GM23338 (cell line): ENCODE data around the gene PRIMPOL.
"Not testable (repeated sequence)": the region's sequence is repeated elsewhere in the genome, so short reads cannot be mapped to it uniquely, and the experiment has no call there.

Source experiments
- CREB1 ChIP-seq: fragments of 250-450 bp; sonication (Bioruptor Pico); IDR thresholded peaks from 2 replicates; pipeline ENCODE4 v1.5.0; 2020; ENCODE audit warnings: low read depth, mild to moderate bottlenecking, moderate library complexity
- ETS1 ChIP-seq: IDR thresholded peaks from 2 replicates; pipeline ENCODE4 v1.6.1; 2016; ENCODE audit warnings: antibody characterized with exemption
- EZH2 ChIP-seq: fragments of 200-600 bp; sonication (generic); IDR thresholded peaks from one replicate; pipeline ENCODE4 v1.8.0; 2017; ENCODE audit warnings: antibody characterized with exemption, mild to moderate bottlenecking, low read depth; ENCODE audit not compliant: unreplicated experiment
- EZH2phosphoT487 ChIP-seq: fragments of 200-600 bp; sonication (generic); IDR thresholded peaks from one replicate; pipeline ENCODE4 v1.8.1; 2018; ENCODE audit warnings: antibody characterized with exemption; ENCODE audit not compliant: unreplicated experiment
- JUNB ChIP-seq: IDR thresholded peaks from one replicate; pipeline ENCODE4 v1.6.1; 2016; ENCODE audit warnings: antibody characterized with exemption; ENCODE audit not compliant: unreplicated experiment
- NANOG ChIP-seq: IDR thresholded peaks from 2 replicates; pipeline ENCODE4 v1.6.1; 2016; ENCODE audit warnings: antibody characterized with exemption, borderline replicate concordance
- POLR2AphosphoS5 ChIP-seq: IDR thresholded peaks from 2 replicates; pipeline ENCODE4 v1.6.1; 2016; ENCODE audit warnings: antibody characterized with exemption, low read depth
- STAT1 ChIP-seq: IDR thresholded peaks from one replicate; pipeline ENCODE4 v1.6.1; 2016; ENCODE audit warnings: antibody characterized with exemption; ENCODE audit not compliant: unreplicated experiment
- ZNF331 ChIP-seq: fragments of 250-450 bp; sonication (Bioruptor Pico); IDR thresholded peaks from 2 replicates; pipeline ENCODE4 v1.5.0; 2020; ENCODE audit warnings: low read depth, mild to moderate bottlenecking, moderate library complexity
- TF ChIP-seq, protein P1 (sequence below), 2 experiments: fragments of 200-600 bp in 1 of 2; sonication (generic) in 1 of 2; conservative IDR thresholded peaks; 2 replicates each; pipeline versions ENCODE4 v1.5.1 to v1.6.1; 2016 to 2017; ENCODE audit warnings: antibody characterized with exemption in 2 of 2, low read depth in 2 of 2, mild to moderate bottlenecking in 2 of 2, moderate library complexity in 1 of 2
- TF ChIP-seq, protein P2 (sequence below): IDR thresholded peaks from one replicate; pipeline ENCODE4 v1.6.1; 2018; ENCODE audit warnings: antibody characterized with exemption; ENCODE audit not compliant: unreplicated experiment

DNA sequence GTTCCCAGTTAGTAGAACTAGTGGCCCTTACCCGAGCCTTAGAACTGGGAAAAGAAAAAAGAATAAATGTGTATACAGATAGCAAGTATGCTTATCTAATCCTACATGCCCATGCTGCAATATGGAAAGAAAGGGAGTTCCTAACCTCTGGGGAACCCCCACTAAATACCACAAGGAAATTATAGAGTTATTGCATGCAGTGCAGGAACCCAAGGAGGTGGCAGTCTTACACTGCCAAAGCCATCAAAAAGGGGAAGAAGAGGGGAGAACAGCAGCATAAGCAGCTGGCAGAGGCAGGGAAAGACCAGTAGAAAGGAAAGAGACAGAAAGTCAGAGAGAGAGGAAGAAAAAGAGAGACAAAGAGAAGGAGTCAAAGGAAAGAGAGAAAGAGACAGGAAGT is 90.0 kb downstream of the PRIMPOL start:
- TF ChIP-seq, protein P1, sequence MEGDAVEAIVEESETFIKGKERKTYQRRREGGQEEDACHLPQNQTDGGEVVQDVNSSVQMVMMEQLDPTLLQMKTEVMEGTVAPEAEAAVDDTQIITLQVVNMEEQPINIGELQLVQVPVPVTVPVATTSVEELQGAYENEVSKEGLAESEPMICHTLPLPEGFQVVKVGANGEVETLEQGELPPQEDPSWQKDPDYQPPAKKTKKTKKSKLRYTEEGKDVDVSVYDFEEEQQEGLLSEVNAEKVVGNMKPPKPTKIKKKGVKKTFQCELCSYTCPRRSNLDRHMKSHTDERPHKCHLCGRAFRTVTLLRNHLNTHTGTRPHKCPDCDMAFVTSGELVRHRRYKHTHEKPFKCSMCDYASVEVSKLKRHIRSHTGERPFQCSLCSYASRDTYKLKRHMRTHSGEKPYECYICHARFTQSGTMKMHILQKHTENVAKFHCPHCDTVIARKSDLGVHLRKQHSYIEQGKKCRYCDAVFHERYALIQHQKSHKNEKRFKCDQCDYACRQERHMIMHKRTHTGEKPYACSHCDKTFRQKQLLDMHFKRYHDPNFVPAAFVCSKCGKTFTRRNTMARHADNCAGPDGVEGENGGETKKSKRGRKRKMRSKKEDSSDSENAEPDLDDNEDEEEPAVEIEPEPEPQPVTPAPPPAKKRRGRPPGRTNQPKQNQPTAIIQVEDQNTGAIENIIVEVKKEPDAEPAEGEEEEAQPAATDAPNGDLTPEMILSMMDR (conservative IDR thresholded peaks at IDR 0.05; ENCODE audit: low read depth in 2 of 2), result not testable (repeated sequence)
- TF ChIP-seq POLR2AphosphoS5; JUNB; EZH2; EZH2phosphoT487; CREB1 (CRISPR knock-in tag); ETS1; NANOG; ZNF331; STAT1: not testable (repeated sequence)
- TF ChIP-seq, protein P2, sequence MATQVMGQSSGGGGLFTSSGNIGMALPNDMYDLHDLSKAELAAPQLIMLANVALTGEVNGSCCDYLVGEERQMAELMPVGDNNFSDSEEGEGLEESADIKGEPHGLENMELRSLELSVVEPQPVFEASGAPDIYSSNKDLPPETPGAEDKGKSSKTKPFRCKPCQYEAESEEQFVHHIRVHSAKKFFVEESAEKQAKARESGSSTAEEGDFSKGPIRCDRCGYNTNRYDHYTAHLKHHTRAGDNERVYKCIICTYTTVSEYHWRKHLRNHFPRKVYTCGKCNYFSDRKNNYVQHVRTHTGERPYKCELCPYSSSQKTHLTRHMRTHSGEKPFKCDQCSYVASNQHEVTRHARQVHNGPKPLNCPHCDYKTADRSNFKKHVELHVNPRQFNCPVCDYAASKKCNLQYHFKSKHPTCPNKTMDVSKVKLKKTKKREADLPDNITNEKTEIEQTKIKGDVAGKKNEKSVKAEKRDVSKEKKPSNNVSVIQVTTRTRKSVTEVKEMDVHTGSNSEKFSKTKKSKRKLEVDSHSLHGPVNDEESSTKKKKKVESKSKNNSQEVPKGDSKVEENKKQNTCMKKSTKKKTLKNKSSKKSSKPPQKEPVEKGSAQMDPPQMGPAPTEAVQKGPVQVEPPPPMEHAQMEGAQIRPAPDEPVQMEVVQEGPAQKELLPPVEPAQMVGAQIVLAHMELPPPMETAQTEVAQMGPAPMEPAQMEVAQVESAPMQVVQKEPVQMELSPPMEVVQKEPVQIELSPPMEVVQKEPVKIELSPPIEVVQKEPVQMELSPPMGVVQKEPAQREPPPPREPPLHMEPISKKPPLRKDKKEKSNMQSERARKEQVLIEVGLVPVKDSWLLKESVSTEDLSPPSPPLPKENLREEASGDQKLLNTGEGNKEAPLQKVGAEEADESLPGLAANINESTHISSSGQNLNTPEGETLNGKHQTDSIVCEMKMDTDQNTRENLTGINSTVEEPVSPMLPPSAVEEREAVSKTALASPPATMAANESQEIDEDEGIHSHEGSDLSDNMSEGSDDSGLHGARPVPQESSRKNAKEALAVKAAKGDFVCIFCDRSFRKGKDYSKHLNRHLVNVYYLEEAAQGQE, result not testable (repeated sequence)
